NCI-H187 treated with DMSO at 0.1 percent for 48 hours (cell line): ENCODE data around the gene MVK.
A peak's percentile ranks its signal among the peaks of the same experiment; 100 is the strongest.

ENCODE experiments used
- DNase-seq: peaks from one replicate; lab custom pipeline; 2025; lab: John Stamatoyannopoulos, UW

The MVK gene

DNA sequence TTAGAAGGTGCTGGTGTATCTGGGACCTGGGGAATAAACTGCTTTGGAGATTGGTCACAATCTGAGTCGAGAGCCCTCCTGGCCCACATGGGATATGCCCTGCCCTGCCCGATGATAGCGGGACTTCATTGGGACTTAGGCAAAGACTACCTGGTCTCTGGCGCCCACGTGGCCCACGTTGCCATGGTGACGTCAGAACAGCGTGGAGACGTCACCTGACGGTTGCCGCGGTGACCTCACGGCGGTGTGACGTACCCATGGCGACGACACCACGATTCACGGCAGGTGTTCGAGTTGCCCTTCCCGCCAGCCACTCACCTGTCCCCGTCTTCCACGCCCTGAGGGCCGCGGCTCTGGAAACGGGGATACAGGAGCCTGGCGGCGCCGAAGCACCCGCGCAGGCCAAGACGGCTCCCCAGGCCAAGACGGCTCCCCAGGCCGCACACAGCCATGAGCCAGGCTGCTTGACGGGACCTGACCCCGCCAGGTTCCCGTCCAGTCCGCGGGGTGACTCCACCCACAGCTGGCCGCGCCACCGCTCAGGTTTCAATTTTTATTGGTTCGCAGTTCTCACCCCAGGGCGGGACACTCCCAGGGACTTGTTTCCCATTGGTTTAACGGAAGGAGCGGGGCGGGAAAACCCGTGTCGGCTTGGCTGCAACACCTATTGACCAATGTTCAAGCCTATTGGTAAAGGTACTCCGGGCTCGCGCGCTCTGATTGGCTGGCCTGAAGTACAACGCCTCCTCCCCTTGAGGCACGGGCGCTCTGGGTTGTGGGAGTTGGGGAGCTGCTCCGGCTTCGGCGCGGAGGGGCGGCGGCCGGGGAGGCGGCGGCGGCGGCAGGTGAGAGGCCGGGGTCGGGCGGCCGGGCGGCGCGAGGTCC is at the start of gene MVK, which contains the start of gene MMAB:
MVK (plus strand) TSS at position 766 of the 885 bp plus-strand sequence. CDS start 1,029 bp downstream, outside the sequence.
MMAB (minus strand) TSS at position 476 of the 885 bp plus-strand sequence; CDS start at position 452, 24 bp downstream.
- DNase-seq, result peak; percentile 98

DNA sequence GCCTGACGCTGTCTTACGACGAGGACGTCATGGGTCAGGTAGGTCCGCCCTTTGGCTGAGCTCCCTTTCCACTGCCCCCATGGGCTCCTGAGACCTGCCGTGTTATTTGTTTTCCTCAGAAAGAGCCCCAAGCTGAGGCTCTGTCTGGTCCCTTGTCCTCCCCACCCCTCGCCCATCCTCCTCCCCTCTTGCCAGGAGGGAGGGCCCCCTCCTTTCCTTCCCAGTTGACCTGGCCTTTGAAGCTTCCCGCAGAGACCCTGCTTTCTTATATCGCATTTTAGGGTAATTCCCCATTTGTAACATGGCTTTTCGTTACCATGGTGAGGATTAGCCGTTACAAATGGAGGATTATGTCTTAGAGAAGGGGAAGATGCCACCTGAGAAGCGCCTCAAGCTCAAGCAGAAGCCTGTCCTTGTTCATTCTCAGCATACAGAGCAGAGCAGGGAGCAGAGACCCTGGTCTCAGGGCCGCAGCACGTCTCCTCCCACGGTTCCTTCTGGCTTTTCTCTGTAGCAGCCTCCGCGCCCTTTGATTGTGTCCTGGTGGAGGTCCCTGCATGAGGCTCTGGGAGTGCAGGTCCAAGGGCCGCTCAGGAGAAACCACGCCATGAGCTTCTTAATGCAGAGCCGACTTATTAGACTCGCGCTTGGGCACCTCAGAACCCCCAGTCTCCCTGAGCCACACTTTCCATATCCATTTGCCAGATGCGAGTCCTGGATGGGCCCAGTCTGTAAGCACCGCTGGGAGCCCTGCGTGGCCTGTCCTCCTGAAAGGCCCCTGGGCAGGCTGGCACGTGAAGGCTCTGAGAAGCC is 48.9 kb upstream of the MVK start:
- no peak for DNase-seq

- DNase-seq, result no peak
Observed at GRCh38 chr12:109525279-109525585, 48.4 kb upstream of the MVK start.

DNA sequence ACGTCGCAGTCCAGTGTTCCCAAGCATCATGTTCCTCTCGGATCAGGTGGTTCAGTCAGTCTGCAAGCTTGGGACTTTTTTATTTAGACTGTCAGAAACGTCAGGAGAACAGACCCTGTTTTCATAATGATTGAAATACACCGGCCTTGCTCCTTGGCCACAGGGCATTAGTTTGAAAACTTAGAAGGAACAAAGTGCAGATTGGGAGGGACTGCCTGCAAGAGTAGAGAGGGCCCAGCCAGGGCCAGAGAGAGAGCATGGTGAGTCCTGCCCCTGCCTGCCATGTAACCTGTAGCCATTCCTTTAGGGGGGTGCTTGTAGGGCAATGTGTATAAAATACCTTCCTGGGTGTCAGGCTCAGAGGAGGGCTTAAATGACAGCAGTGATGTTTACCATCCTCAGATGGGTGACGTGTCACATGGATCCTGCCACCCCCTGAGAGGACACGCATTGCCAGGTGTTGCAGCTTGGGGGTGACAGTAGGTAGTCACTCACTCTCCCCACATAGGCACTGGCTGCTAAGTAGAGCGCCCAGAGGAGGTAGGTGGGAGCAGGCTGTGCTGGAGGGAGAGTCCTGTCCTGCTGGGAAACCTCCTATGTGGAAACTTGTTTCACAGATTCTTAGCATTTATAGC is 46.0 kb upstream of the MVK start:
- DNase-seq, result no peak

DNA sequence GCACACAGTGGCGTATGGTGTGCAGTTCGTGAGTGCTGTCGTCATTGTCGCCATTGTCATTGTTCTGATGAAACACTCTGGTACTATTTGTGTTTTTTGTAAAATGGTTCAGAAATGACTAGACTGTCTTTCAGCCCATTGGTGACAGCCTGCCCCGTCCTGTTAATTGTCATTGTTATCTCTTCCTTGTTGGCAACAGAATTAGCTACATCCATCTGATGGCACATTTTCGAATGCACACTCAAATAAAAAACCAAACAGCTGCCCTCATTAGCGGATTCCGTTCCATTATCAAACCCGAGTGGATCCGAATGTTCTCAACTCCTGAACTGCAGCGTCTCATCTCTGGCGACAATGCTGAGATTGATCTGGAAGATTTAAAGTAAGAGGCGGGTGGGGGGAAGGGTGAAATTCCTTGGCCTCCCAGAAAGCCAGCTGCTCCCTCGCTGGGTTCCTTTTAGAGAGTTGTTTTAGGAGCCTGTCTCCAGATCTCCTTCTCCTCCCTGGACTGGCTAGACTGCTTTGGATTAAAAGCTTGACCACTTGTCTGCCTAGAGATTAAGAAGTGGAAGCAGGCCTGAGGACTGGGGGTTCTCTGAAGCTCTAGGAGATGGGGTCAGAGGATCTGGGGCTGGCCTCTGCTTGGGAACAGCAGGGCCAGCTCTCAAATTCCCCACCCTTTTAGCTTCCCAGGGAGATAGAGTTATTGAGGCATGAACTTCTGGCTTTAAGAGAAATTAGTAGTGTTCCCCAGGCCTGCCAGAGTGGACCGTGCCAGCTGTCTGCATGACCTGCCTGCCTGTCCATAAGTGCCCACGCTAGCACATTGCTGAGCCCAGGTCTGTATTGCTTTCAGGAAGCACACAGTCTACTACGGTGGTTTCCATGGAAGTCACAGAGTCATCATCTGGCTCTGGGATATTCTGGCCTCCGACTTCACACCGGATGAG is 43.6 kb upstream of the MVK start:
- DNase-seq, result no peak

DNA sequence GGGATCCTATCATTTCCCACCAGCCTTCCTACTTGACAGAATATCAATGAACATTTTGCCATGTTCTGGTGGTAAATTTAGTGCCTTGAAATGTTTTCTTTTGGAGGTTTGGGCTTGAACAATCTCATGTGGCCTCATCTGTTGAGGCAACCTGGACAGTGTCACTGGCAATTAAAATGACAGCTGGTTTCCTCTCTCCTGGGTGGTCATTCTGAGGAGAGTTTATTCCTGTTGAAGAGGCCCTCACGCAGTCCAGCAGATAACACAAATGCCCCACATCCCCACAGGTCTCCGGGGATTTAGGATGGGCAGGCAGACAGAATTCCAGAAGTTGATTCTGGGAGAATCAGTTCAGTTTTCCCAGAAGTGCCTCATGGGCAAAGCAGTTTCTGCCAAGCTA is 42.2 kb upstream of the MVK start:
- DNase-seq, result no peak

- no peak for DNase-seq
Observed at GRCh38 chr12:109532721-109533486, 40.7 kb upstream of the MVK start.

DNA sequence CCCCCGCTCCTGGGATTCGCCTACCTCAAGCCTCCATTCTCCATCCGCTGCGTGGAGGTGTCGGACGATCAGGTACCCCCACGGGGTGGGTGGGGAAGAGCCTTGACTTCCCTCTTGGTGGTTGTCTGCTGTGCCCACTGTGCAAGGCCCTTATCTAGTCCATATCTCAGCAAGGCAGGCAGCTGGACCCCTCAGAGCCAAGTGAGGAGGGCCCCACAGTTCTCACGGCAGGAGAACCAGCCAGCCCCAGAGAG is 40.2 kb upstream of the MVK start:
- no peak for DNase-seq

DNA sequence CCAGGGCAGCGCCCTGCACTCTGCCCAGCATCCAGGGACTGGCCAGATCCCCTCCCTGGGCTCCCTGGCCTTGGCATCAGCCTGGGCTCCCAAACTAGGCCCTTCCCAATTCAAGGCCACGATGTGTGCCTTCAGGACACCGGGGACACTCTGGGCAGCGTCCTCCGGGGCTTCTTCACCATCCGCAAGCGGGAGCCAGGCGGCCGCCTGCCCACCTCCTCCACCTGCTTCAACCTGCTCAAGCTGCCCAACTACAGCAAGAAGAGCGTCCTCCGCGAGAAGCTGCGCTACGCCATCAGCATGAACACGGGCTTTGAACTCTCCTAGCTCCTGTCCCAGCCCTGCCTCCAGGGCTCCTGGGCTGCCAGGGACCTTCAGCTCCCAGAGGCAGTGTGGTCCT is 39.1 kb upstream of the MVK start:
- no peak for DNase-seq

GRCh38 chr12:109535231-109535862 is 38.2 kb upstream of the MVK start:
- no peak for DNase-seq

- no peak for DNase-seq
Observed at GRCh38 chr12:109535863-109536250, 37.7 kb upstream of the MVK start.

DNA sequence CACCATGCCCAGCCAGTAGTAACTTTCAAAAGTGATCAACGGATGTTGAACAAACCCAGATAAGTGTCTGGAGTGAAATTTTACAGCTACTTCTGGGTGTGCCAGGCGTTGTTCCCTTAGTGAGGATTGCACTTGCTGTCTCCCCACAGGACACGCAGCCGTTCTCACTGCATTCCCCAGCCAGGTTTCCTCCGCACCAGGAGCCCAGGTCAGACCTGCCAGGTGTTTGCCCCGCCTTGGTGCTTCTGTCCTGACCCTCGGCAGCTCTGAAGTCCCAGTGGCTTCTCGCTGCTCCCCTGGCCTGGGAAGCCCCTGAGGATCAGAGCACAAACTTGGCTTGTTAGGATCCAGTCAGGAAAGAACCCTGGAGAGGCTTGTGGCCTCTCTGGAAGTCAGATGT is 36.5 kb upstream of the MVK start:
- no peak for DNase-seq

- DNase-seq, result no peak
Observed at GRCh38 chr12:109538191-109538863, 35.3 kb upstream of the MVK start.

DNA sequence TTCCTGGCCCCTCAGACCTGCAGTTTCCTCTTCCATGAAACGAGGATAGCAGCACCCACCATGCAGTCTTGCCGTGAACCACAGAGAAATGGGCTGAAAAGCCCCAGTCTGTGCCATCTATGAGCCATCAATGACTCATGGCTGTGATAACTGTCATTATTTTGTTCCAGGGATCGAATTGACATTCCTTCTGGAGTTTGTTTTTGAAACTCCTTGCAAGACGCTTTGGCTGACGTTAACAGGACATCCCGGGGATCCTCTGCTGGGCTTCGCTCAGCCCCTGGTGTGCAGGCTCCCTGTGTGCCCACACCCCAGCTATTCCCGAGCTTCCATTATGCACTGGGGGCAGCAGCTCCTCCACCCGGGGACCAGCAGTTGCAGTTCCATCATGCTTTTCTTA is 34.1 kb upstream of the MVK start:
- no peak for DNase-seq

DNA sequence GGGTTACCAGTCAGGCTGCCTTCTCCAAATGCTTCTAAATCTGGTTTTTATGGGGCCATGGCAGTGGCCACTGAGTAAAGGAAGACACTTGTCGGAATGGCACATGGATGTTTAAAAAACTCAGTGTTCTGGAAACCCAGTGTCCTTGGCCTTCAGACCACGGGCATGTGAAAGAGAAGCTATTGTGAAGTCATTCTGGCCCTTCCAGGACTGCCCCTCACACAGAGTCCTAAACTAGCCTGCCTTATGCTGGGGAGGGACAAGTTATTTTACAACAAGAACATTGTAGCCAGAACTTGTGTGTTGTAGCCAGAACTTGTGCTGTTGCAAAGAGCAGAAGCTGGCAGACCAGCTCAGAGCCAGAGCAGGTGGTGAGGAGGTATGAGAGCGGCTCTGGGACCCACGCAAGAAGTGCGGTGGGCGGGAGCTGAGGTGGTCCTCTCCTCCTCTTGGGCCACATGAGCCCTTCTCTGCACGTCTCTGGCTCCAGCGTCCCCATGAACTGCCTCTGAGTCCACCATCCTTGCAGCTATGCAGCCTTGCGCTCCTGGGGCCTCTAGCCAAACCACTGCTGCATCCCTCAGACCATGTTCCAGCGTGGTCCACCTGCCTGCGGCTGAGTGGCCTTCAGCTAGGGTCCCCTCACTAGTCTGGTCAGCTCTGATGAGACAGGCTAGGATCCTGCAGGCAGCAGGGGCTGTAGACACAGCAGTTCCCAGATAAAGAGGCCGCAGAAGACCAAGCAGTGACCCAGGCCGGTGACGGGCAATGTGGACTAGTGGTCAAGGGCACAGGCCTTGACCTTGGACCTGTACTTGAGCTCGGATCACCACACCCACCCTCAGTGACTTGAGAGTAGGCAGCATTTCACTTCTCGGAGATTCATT is 32.8 kb upstream of the MVK start:
- DNase-seq, result no peak

DNA sequence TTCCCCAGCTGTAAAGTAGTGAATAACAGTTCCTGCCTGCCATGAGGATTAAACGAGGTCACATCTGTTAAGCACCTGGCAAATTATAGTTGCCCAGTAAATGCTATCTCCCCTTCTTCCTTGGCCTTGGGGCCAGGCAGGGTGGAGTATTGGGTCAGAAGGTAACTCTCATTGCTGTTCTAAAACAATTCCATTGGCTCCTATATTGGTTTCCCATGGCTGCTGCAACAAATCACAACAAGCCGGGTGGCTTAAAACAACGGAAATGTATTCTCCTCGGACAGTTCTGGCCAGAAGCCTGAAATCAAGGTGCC is 32.2 kb upstream of the MVK start:
- no peak for DNase-seq

DNA sequence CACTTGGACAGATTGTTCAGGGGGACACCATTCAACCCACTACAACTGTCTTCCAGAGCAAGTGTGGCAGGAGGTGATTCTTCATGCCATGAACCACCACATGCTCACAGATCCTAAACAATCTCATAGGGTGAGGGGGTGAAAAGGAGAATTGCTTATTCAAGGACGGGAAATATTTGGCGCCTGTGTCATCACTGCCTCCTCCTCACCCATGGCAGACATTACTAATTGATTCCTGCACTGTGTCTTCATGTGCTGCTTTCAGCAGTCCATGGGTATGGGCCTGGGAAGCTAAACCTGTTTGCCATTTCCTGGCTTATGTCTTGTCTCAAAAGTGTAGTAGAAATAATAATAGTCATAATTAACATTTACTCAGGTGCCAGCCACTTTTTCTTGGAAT is 31.6 kb upstream of the MVK start:
- DNase-seq, result no peak

GRCh38 chr12:109542876-109543275 is 30.7 kb upstream of the MVK start:
- no peak for DNase-seq

GRCh38 chr12:109544955-109545531 is 28.6 kb upstream of the MVK start:
- DNase-seq, result no peak
